ENCODE results near the gene SMPD2. TPM values are rescaled to one million over a fixed set of nuclear protein-coding genes. Genes with fewer than 3 reads are reported as not detected.
"Not testable (repeated sequence)": the region's sequence is repeated elsewhere in the genome, so short reads cannot be mapped to it uniquely, and the experiment has no call there.

Gene SMPD2
- total RNA-seq, 2 donors from 2014 or later, result 8.0 to 9.7 TPM

- Mint-ChIP-seq H3K9me3 (no peaks in the 10 kb centered on the region), H3K4me3 (no peak overlapping the region), H3K27ac (no peak overlapping the region), H3K27me3 (no peaks in the 10 kb centered on the region), H3K36me3 (ENCODE audit: low read depth) (peaks cover 34% of the 10 kb centered on the region), H3K4me1 (peaks cover 26% of the 10 kb centered on the region)
- ATAC-seq (replicated peaks), result no peak
These were observed 10.9 kb downstream of the SMPD2 start for GRCh38 chr6:109451376-109451775.

GRCh38 chr6:109452181-109452580, 11.7 kb downstream of the SMPD2 start:
- peaks cover 29% of the 10 kb centered on the region for H3K4me1 Mint-ChIP-seq
- H3K9me3 Mint-ChIP-seq, result no peaks in the 10 kb centered on the region
- H3K27ac Mint-ChIP-seq, result peak overlapping the region; percentile 36
- peaks cover 29% of the 10 kb centered on the region for H3K36me3 Mint-ChIP-seq (ENCODE audit: low read depth)
- no peak for ATAC-seq (replicated peaks)
- peak overlapping the region; percentile 20 for H3K4me3 Mint-ChIP-seq
- no peaks in the 10 kb centered on the region for H3K27me3 Mint-ChIP-seq

- H3K27ac Mint-ChIP-seq, result no peak overlapping the region
These were observed 12.6 kb downstream of the SMPD2 start for GRCh38 chr6:109453156-109453555.

GRCh38 chr6:109453594-109454495, 13.3 kb downstream of the SMPD2 start:
- Mint-ChIP-seq H3K4me3 (peak overlapping the region; percentile 94), H3K4me1 (peaks cover 31% of the 10 kb centered on the region), H3K9me3 (no peaks in the 10 kb centered on the region), H3K27me3 (no peaks in the 10 kb centered on the region), H3K27ac (peak overlapping the region; percentile 95), H3K36me3 (ENCODE audit: low read depth) (peaks cover 29% of the 10 kb centered on the region)
- no peak for ATAC-seq (replicated peaks)

More at GRCh38 chr6:109453156-109453555, 12.6 kb downstream of the SMPD2 start:
- Mint-ChIP-seq H3K9me3 (no peaks in the 10 kb centered on the region), H3K27me3 (no peaks in the 10 kb centered on the region), H3K4me3 (peak overlapping the region; percentile 94), H3K4me1 (peaks cover 32% of the 10 kb centered on the region), H3K36me3 (ENCODE audit: low read depth) (peaks cover 29% of the 10 kb centered on the region)
- ATAC-seq (replicated peaks), result no peak

- Mint-ChIP-seq H3K27me3 (no peaks in the 10 kb centered on the region), H3K36me3 (ENCODE audit: low read depth) (peaks cover 31% of the 10 kb centered on the region), H3K9me3 (no peaks in the 10 kb centered on the region), H3K27ac (peak overlapping the region; percentile 95), H3K4me1 (peaks cover 37% of the 10 kb centered on the region), H3K4me3 (peak overlapping the region; percentile 94)
- ATAC-seq (replicated peaks), result peak; percentile 47
These were observed 14.2 kb downstream of the SMPD2 start for GRCh38 chr6:109454496-109455436.

GRCh38 chr6:109455437-109456110, 15.1 kb downstream of the SMPD2 start, which contains the start of gene MICAL1:
Gene MICAL1, minus strand, starts transcription at chr6:109455772. Its CDS starts 1,576 bp downstream, at chr6:109454196.
- Mint-ChIP-seq H3K27me3 (no peaks in the 10 kb centered on the region), H3K27ac (peak within 1 kb of the TSS; percentile 95), H3K36me3 (ENCODE audit: low read depth) (peaks cover 31% of the 10 kb centered on the region), H3K9me3 (no peaks in the 10 kb centered on the region), H3K4me1 (peaks cover 31% of the 10 kb centered on the region), H3K4me3 (peak within 1 kb of the TSS; percentile 94)
- peak; percentile 61 for ATAC-seq (replicated peaks)

GRCh38 chr6:109456111-109456583, 15.6 kb downstream of the SMPD2 start:
- Mint-ChIP-seq H3K9me3 (no peaks in the 10 kb centered on the region), H3K4me1 (peaks cover 30% of the 10 kb centered on the region), H3K36me3 (ENCODE audit: low read depth) (peaks cover 32% of the 10 kb centered on the region), H3K27ac (no peak overlapping the region), H3K27me3 (no peaks in the 10 kb centered on the region), H3K4me3 (peak overlapping the region; percentile 40)
- no peak for ATAC-seq (replicated peaks)

GRCh38 chr6:109456710-109457561, 16.4 kb downstream of the SMPD2 start:
- peaks cover 36% of the 10 kb centered on the region for H3K36me3 Mint-ChIP-seq (ENCODE audit: low read depth)
- no peaks in the 10 kb centered on the region for H3K27me3 Mint-ChIP-seq
- peak overlapping the region; percentile 61 for H3K27ac Mint-ChIP-seq
- H3K4me3 Mint-ChIP-seq, result peak overlapping the region; percentile 40
- H3K4me1 Mint-ChIP-seq, result peaks cover 34% of the 10 kb centered on the region
- no peak for ATAC-seq (replicated peaks)
- peaks cover 2% of the 10 kb centered on the region for H3K9me3 Mint-ChIP-seq

GRCh38 chr6:109457562-109457996, 17.1 kb downstream of the SMPD2 start:
- ATAC-seq (replicated peaks), result no peak
- H3K27ac Mint-ChIP-seq, result peak overlapping the region; percentile 61
- peaks cover 6% of the 10 kb centered on the region for H3K9me3 Mint-ChIP-seq
- no peaks in the 10 kb centered on the region for H3K27me3 Mint-ChIP-seq
- peak overlapping the region; percentile 40 for H3K4me3 Mint-ChIP-seq
- peaks cover 40% of the 10 kb centered on the region for H3K4me1 Mint-ChIP-seq
- H3K36me3 Mint-ChIP-seq (ENCODE audit: low read depth), result peaks cover 36% of the 10 kb centered on the region

- H3K4me3 Mint-ChIP-seq, result peak overlapping the region; percentile 40
- no peaks in the 10 kb centered on the region for H3K27me3 Mint-ChIP-seq
These were observed 18.4 kb downstream of the SMPD2 start for GRCh38 chr6:109458774-109459531.

GRCh38 chr6:109460161-109460829, 19.8 kb downstream of the SMPD2 start:
- Mint-ChIP-seq H3K4me3 (no peak overlapping the region), H3K27me3 (no peaks in the 10 kb centered on the region), H3K9me3 (peaks cover 6% of the 10 kb centered on the region), H3K27ac (no peak overlapping the region), H3K4me1 (peaks cover 42% of the 10 kb centered on the region), H3K36me3 (ENCODE audit: low read depth) (peaks cover 59% of the 10 kb centered on the region)
- ATAC-seq (replicated peaks), result no peak

More at GRCh38 chr6:109458774-109459531, 18.4 kb downstream of the SMPD2 start:
- ATAC-seq (replicated peaks), result peak; percentile 76
- H3K27ac Mint-ChIP-seq, result peak overlapping the region; percentile 49
- H3K36me3 Mint-ChIP-seq (ENCODE audit: low read depth), result peaks cover 50% of the 10 kb centered on the region
- H3K9me3 Mint-ChIP-seq, result peaks cover 6% of the 10 kb centered on the region
- peaks cover 38% of the 10 kb centered on the region for H3K4me1 Mint-ChIP-seq

- not testable (repeated sequence) for H3K9me3 Mint-ChIP-seq; H3K27ac Mint-ChIP-seq; ATAC-seq (replicated peaks); H3K27me3 Mint-ChIP-seq; H3K4me3 Mint-ChIP-seq
- Mint-ChIP-seq H3K4me1 (peaks cover 46% of the 10 kb centered on the region), H3K36me3 (ENCODE audit: low read depth) (peaks cover 67% of the 10 kb centered on the region)
These were observed 20.7 kb downstream of the SMPD2 start for GRCh38 chr6:109461205-109461604.
